Thoracic aorta (tissue), 2 donors: Measurements from ENCODE around the gene BCL6B. TPM values are rescaled to one million over a fixed set of nuclear protein-coding genes. Genes with fewer than 3 reads are reported as not detected.

Source experiments
- ATAC-seq: fragments of 150-250 bp; one replicate; pipeline ENCODE4 v1.8.0; 2017; ENCODE audit warnings: low read depth; ENCODE audit not compliant: insufficient number of reproducible peaks, low FRiP score
- DNase-seq: peaks from one replicate; pipeline ENCODE4 v3.0.0-alpha.2; 2020; ENCODE audit warnings: low spot score
- H3K27ac ChIP-seq, 2 donors: fragments of 200-600 bp; sonication (generic); 1 replicate in 1 of 2; 2 replicates in 1 of 2; pipeline ENCODE4 v1.5.1; 2016; ENCODE audit warnings: mild to moderate bottlenecking in 2 of 2, moderate library complexity in 2 of 2
- H3K27me3 ChIP-seq: fragments of 200-600 bp; sonication (generic); replicated peaks from 2 replicates; pipeline ENCODE4 v1.6.0; 2016; ENCODE audit warnings: mild to moderate bottlenecking; ENCODE audit not compliant: insufficient read depth
- H3K36me3 ChIP-seq: fragments of 200-600 bp; sonication (generic); one replicate; pipeline ENCODE4 v1.5.1; 2016
- H3K4me1 ChIP-seq, 2 donors: fragments of 200-600 bp; sonication (generic); 1 replicate in 1 of 2; 2 replicates in 1 of 2; pipeline versions ENCODE4 v1.5.1 to v1.6.0; 2016; ENCODE audit warnings: low read depth in 2 of 2, mild to moderate bottlenecking in 1 of 2; ENCODE audit not compliant: control insufficient read depth in 1 of 2
- H3K4me3 ChIP-seq: fragments of 200-600 bp; sonication (generic); 2 replicates; pipeline ENCODE4 v1.5.1; 2016; ENCODE audit warnings: mild to moderate bottlenecking
- H3K9me3 ChIP-seq: fragments of 200-600 bp; sonication (generic); 2 replicates; pipeline ENCODE4 v1.5.1; 2016
- total RNA-seq, 2 donors: library from RNA; depleted of rRNA; stranded (reverse); fragments of >200 nt; gene quantifications; one replicate each; pipeline versions ENCODE4 v1.1.0 to v1.2.3, GENCODE V29; 2016
- TF ChIP-seq, protein P1 (sequence below): fragments of 200-600 bp; sonication (generic); IDR thresholded peaks from one replicate; pipeline ENCODE4 v1.5.1; 2019; ENCODE audit warnings: antibody characterized with exemption

BCL6B gene
- total RNA-seq, 2 donors from 2014 or later, result 0.95 to 5.7 TPM

DNA sequence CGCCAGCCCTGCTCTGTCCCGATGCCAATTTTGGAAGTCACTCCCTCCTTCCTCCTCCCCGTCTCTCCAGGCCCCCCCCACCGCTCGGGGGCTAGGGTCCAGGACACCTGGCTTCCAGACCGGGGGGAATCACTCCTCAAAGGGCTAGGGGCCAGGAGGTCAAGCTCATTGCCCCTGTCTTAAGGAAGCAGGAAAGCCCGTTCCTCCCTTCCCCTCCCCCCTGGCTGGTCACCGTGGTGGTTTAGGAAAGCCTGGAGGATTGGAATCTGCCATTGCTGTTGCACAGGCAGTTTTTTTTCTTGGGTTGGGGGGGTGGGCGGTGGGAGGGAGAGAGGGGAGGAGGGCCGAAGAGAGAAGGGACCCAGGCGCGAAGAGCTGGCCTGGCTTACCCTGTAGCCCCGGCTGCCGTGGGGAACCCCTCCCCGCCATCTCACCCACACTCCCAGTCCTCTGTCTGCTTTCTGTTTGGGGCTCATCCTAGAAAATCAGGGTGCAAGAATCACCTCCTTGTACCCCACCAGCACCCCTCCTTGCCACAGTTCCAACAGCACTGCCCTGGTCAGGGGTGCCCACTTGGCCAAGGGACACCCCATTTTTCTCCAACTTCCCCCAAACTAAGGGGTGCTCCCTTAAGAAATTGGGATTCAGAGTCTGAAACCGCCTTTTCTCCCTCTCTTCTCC, 2.9 kb upstream of the BCL6B start:
- no peak for ATAC-seq

DNA sequence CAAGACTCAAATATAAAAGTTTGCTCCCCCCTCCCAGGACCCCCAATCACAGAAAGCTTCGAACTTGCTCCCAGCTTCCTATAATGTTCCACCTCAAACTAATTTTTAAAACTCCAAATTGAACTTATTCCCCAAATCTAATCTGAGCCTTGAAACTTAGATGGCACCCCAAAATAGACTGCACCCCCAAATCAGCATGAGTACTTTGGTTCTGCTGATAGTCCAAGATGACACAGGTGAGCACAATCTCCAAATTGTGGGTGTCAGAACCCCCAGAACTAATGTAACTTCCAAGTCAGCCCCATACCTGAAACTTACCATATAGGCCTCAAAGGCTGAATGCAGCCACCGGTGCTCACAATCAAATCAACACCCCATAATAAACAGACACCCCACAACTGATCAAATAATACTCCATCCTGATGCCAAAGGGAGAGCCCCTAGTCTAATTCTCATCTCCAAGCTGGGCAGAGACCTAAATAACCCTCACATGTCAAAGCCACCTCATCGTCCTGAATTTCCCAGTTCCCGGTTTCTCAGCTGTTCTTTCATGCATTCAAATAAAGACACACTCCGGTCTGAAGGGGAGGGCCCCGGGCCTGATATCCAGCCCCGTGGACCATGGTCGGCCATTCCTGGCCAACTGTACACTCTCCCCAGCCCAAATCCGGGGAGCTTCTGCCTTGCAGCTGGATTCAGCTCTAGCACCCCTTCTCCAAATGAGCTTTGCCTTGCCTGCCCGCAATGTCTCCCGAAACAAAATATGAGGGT, 1.8 kb upstream of the BCL6B start:
- Histone ChIP-seq H3K36me3 (no peaks in the 10 kb centered on the region), H3K4me1 (peaks cover 8 to 52% of the 10 kb centered on the region in 2 donors), H3K27ac (peak overlapping the region; percentile 24 to 25), H3K9me3 (no peaks in the 10 kb centered on the region), H3K4me3 (no peak overlapping the region), H3K27me3 (peaks cover 12% of the 10 kb centered on the region)
- TF ChIP-seq, protein P1, sequence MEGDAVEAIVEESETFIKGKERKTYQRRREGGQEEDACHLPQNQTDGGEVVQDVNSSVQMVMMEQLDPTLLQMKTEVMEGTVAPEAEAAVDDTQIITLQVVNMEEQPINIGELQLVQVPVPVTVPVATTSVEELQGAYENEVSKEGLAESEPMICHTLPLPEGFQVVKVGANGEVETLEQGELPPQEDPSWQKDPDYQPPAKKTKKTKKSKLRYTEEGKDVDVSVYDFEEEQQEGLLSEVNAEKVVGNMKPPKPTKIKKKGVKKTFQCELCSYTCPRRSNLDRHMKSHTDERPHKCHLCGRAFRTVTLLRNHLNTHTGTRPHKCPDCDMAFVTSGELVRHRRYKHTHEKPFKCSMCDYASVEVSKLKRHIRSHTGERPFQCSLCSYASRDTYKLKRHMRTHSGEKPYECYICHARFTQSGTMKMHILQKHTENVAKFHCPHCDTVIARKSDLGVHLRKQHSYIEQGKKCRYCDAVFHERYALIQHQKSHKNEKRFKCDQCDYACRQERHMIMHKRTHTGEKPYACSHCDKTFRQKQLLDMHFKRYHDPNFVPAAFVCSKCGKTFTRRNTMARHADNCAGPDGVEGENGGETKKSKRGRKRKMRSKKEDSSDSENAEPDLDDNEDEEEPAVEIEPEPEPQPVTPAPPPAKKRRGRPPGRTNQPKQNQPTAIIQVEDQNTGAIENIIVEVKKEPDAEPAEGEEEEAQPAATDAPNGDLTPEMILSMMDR, result no peak
- no peak for DNase-seq
- ATAC-seq, result no peak

More for the DNA sequence above, 2.9 kb upstream of the BCL6B start:
- peaks cover 13 to 62% of the 10 kb centered on the region in 2 donors for H3K4me1 ChIP-seq
- TF ChIP-seq, protein P1, result no peak
- peaks cover 12% of the 10 kb centered on the region for H3K27me3 ChIP-seq
- H3K36me3 ChIP-seq, result no peaks in the 10 kb centered on the region
- peak overlapping the region; percentile 91 to 97 for H3K27ac ChIP-seq
- no peak for DNase-seq
- H3K4me3 ChIP-seq, result peak overlapping the region; percentile 90
- H3K9me3 ChIP-seq, result no peaks in the 10 kb centered on the region

DNA sequence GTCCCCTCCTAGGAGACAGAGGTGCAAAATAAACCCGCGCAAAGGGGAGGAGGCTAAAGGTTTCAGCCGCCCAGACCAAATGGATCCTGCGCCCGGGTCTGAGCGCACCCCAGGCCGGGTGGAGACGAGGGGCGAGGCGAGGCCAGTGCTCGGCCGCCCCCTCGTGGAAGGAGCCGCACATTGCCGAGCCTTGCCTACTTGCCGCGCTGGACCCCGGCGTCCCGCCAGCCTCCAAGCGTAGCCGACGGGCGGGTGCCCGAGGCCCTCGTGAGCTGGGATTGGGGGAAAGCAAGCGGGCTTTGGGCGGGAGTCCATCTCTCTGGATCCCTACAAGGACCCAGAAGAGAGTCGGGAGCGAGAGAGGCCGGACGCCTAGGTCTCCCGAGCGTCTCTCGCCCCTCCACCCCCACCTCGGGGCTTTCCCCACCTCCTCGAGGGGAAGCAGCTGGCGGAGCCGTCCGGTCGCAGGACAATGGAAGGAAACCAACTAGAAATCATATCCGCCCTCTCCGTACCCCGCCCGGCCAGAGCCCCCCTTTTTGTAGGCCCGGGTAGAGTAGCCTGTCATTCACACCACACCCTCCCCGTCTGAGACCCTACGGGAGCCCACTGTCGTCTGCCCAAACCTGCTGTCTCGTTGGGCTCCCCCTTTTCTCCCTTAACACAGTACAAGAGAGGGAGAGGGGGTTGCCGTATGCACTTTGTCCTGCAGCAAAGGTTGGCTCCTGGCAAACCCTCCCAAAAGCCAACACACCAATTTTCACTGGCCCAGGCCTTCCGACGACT, 664 bp upstream of the BCL6B start:
- H3K27me3 ChIP-seq, result peaks cover 12% of the 10 kb centered on the region
- H3K4me3 ChIP-seq, result peak overlapping the region; percentile 66
- peak overlapping the region; percentile 24 to 44 for H3K27ac ChIP-seq
- H3K36me3 ChIP-seq, result no peaks in the 10 kb centered on the region
- H3K4me1 ChIP-seq, result peaks cover 7 to 41% of the 10 kb centered on the region in 2 donors
- ATAC-seq, result no peak
- H3K9me3 ChIP-seq, result no peaks in the 10 kb centered on the region
- no peak for DNase-seq
- TF ChIP-seq, protein P1, result peak; percentile 96

DNA sequence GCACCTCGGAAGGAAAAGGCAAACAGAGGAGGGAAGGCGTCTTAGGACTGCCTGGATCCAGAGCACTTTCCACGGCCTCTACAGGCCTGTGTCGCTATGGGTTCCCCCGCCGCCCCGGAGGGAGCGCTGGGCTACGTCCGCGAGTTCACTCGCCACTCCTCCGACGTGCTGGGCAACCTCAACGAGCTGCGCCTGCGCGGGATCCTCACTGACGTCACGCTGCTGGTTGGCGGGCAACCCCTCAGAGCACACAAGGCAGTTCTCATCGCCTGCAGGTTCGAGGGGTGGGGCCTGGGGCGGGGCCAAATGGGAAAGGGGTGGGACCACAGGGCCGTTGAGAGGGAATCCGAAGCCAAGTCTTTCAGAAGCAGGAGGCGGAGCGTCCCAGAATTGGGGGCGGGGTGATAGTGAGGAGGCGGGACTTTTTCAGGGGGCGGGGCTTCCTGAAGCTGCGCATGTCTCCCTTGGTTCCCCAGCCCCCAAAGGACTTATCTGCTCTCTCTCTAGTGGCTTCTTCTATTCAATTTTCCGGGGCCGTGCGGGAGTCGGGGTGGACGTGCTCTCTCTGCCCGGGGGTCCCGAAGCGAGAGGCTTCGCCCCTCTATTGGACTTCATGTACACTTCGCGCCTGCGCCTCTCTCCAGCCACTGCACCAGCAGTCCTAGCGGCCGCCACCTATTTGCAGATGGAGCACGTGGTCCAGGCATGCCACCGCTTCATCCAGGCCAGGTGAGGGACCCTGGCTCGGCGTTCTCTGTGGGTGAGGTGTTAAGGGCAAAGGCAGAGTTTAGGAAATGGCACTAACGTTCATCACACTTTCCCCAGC, 939 bp downstream of the BCL6B start:
- no peaks in the 10 kb centered on the region for H3K36me3 ChIP-seq
- peak overlapping the region in 1 of 2 donors; percentile 15 for H3K27ac ChIP-seq
- no peaks in the 10 kb centered on the region for H3K9me3 ChIP-seq
- H3K4me1 ChIP-seq, result peaks cover 4 to 27% of the 10 kb centered on the region in 2 donors
- DNase-seq (no peak), ATAC-seq (peak; percentile 23)
- TF ChIP-seq, protein P1, result no peak
- peaks cover 12% of the 10 kb centered on the region for H3K27me3 ChIP-seq
- peak overlapping the region; percentile 48 for H3K4me3 ChIP-seq
